Prostate gland (tissue), 1 donor: ENCODE measurements around the gene METTL26.

Experiments used
- POLR2A ChIP-seq: fragments of 450-650 bp; IDR thresholded peaks from one replicate; pipeline ENCODE4 v1.6.1; 2016; ENCODE audit warnings: antibody characterized with exemption, mild to moderate bottlenecking
- POLR2AphosphoS5 ChIP-seq: sonication (generic); formaldehyde crosslinking; IDR thresholded peaks from one replicate; pipeline ENCODE4 v1.6.1; 2017; ENCODE audit warnings: antibody characterized with exemption

GRCh38 chr16:628321-629061, 7.6 kb downstream of the METTL26 start:
- TF ChIP-seq POLR2AphosphoS5 (no peak), POLR2A (no peak)
